OCI-LY3 (cell line): ENCODE measurements around the gene MFRP.
A peak's percentile ranks its signal among the peaks of the same experiment; 100 is the strongest.

Experiments
- H2AFZ ChIP-seq: fragments of 200-600, 300-600 bp; shearing (Covaris generic); 2 replicates; pipeline ENCODE4 v1.6.0; 2014; ENCODE audit warnings: antibody characterized with exemption, low read depth, low read length
- H3K27ac ChIP-seq: fragments of 200-600, 300-600 bp; sonication (generic); 2 replicates; pipeline ENCODE4 v1.5.1; 2014; ENCODE audit warnings: mild to moderate bottlenecking, low read length, moderate library complexity, mixed read lengths
- H3K27me3 ChIP-seq: fragments of 200-600, 300-600 bp; sonication (generic); 2 replicates; pipeline ENCODE4 v1.6.1; 2014; ENCODE audit warnings: low read depth, low read length, mixed read lengths
- H3K36me3 ChIP-seq: fragments of 200-600, 300-600 bp; sonication (generic); replicated peaks from 2 replicates; pipeline ENCODE3; 2014; ENCODE audit warnings: low read depth, low read length, mixed read lengths
- H3K4me1 ChIP-seq: fragments of 300-600, 200-600 bp; sonication (generic); 2 replicates; pipeline ENCODE4 v1.6.1; 2014; ENCODE audit warnings: low read length, mixed read lengths
- H3K4me2 ChIP-seq: fragments of 200-600, 300-600 bp; sonication (generic); 2 replicates; pipeline ENCODE4 v1.6.1; 2014; ENCODE audit warnings: low read length, mixed read lengths
- H3K4me3 ChIP-seq: fragments of 300-600, 200-600 bp; sonication (generic); 2 replicates; pipeline ENCODE4 v1.5.1; 2014; ENCODE audit warnings: antibody characterized with exemption, mild to moderate bottlenecking, low read length, moderate library complexity
- H3K79me2 ChIP-seq: fragments of 300-600, 200-600 bp; shearing (Covaris generic); 2 replicates; pipeline ENCODE4 v1.6.1; 2014; ENCODE audit warnings: mild to moderate bottlenecking, low read length, mixed read lengths
- H3K9ac ChIP-seq: fragments of 300-600, 200-600 bp; shearing (Covaris generic); 2 replicates; pipeline ENCODE4 v1.6.0; 2014; ENCODE audit warnings: mild to moderate bottlenecking, low read length, moderate library complexity
- H3K9me3 ChIP-seq: fragments of 200-600, 300-600 bp; shearing (Covaris generic); 2 replicates; pipeline ENCODE4 v1.6.1; 2014; ENCODE audit warnings: low read length, mixed read lengths; ENCODE audit not compliant: insufficient read depth
- H4K20me1 ChIP-seq: fragments of 200-600, 300-600 bp; sonication (generic); 2 replicates; pipeline ENCODE4 v1.6.1; 2016; ENCODE audit warnings: low read length, mixed read lengths; ENCODE audit not compliant: insufficient read depth
- EZH2phosphoT487 ChIP-seq: fragments of 200-600 bp; shearing (Covaris generic); IDR thresholded peaks from 2 replicates; pipeline ENCODE4 v1.6.1; 2018; ENCODE audit warnings: antibody characterized with exemption, mixed run types, low read depth
- TF ChIP-seq, protein P1 (sequence below): fragments of 200-600, 300-600 bp; sonication (generic); IDR thresholded peaks from 2 replicates; pipeline ENCODE4 v1.5.1; 2014; ENCODE audit warnings: antibody characterized with exemption, low read length, low read depth

The MFRP gene

DNA sequence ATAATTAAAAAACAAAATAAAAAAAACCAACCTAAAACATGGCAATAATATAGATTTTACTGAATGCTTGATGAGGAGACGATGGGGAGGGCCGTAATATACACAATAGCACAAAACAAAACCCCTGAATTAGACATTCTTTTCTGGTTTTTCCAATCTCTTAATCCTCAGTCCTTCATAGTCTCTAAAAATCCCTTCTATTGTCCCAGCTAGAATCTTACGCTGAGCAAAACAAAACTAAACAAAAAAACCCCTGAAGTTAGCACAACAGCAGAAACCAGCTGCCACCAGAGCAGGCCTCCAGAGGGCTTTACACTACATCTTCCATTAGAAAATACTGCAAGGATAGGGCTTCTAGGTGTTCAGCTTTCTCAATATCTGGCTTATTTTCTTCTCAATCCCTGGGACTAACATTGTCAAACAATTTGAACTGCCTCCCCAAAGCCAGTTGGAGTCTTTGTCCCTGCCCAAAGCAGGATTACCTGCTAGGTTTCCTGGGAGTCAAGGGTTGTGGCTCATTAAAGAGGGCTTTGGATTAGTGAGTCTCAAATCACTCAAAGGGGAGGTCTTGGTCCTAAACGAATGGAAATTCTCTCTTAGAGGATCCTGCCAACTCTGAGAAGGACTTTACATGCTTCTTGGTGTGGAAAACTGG, 14.3 kb downstream of the MFRP start:
- Histone ChIP-seq H3K27ac (no peak overlapping the region), H3K4me1 (peaks cover 12% of the 10 kb centered on the region), H2AFZ (peak overlapping the region; percentile 36; the same call in 1 of the 2 replicates), H3K79me2 (peaks cover 28% of the 10 kb centered on the region), H3K4me3 (no peak overlapping the region), H3K9me3 (no peaks in the 10 kb centered on the region), H3K27me3 (peaks cover 9% of the 10 kb centered on the region), H4K20me1 (no peaks in the 10 kb centered on the region; the same call in 1 of the 2 replicates), H3K9ac (no peak overlapping the region), H3K36me3 (peaks cover 9% of the 10 kb centered on the region), H3K4me2 (no peak overlapping the region)
- TF ChIP-seq, protein P1, sequence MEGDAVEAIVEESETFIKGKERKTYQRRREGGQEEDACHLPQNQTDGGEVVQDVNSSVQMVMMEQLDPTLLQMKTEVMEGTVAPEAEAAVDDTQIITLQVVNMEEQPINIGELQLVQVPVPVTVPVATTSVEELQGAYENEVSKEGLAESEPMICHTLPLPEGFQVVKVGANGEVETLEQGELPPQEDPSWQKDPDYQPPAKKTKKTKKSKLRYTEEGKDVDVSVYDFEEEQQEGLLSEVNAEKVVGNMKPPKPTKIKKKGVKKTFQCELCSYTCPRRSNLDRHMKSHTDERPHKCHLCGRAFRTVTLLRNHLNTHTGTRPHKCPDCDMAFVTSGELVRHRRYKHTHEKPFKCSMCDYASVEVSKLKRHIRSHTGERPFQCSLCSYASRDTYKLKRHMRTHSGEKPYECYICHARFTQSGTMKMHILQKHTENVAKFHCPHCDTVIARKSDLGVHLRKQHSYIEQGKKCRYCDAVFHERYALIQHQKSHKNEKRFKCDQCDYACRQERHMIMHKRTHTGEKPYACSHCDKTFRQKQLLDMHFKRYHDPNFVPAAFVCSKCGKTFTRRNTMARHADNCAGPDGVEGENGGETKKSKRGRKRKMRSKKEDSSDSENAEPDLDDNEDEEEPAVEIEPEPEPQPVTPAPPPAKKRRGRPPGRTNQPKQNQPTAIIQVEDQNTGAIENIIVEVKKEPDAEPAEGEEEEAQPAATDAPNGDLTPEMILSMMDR, result no peak
- no peak for TF ChIP-seq EZH2phosphoT487

DNA sequence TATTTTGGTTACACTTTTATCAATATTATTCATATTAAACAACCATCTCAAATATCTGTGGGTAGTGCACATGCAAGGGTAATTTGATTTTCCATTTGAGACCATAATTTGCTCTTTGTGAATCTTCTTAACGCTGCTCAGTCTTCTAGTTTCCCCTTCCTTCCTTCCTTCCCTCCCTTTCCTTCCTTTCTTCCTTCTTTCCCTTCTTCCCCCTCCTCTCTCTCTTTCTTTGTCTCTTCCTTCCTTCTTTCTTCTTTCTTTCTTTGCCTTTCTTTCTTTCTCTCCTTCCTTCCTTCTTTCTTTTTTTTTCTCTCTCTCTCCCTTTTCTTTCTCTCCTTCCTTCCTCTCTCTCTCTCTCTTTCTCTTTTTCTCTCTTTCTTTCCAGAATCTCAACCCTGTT, 16.3 kb downstream of the MFRP start:
- TF ChIP-seq EZH2phosphoT487, result no peak
- TF ChIP-seq, protein P1, result no peak
- H3K4me3 ChIP-seq, result no peak overlapping the region
- H3K27me3 ChIP-seq, result peaks cover 9% of the 10 kb centered on the region
- H3K9me3 ChIP-seq, result no peaks in the 10 kb centered on the region
- H2AFZ ChIP-seq, result no peak overlapping the region
- H4K20me1 ChIP-seq, result no peaks in the 10 kb centered on the region
- H3K27ac ChIP-seq, result no peak overlapping the region
- H3K36me3 ChIP-seq, result no peaks in the 10 kb centered on the region
- no peak overlapping the region for H3K4me2 ChIP-seq
- no peak overlapping the region for H3K9ac ChIP-seq
- H3K79me2 ChIP-seq, result peaks cover 8% of the 10 kb centered on the region
- H3K4me1 ChIP-seq, result peaks cover 8% of the 10 kb centered on the region

DNA sequence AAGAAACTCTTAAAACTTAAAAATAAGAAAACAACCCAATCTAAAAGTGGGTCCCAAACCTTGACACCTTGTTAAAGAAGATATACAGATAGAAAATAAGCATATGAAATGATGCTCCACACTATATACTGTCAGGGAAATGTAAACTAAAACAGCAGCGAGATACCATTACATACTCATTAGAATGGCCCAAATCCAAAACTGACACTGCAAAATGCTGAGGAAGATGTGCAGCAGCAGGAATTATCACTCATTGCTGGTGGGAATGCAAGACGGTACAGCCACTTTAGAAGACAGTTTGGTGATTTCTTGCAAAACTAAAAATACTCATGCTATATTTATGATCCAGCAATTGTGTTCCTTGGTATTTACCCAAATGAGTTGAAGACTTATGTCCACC, 17.2 kb downstream of the MFRP start:
- no peaks in the 10 kb centered on the region for H4K20me1 ChIP-seq
- H3K27me3 ChIP-seq, result peaks cover 9% of the 10 kb centered on the region
- H3K4me2 ChIP-seq, result no peak overlapping the region
- no peak overlapping the region for H2AFZ ChIP-seq
- H3K79me2 ChIP-seq, result no peaks in the 10 kb centered on the region
- TF ChIP-seq, protein P1, result no peak
- TF ChIP-seq EZH2phosphoT487, result no peak
- H3K4me3 ChIP-seq, result no peak overlapping the region
- no peaks in the 10 kb centered on the region for H3K36me3 ChIP-seq
- H3K9ac ChIP-seq, result no peak overlapping the region
- no peak overlapping the region for H3K27ac ChIP-seq
- H3K4me1 ChIP-seq, result peaks cover 3% of the 10 kb centered on the region; the same call in 1 of the 2 replicates
- H3K9me3 ChIP-seq, result no peaks in the 10 kb centered on the region

DNA sequence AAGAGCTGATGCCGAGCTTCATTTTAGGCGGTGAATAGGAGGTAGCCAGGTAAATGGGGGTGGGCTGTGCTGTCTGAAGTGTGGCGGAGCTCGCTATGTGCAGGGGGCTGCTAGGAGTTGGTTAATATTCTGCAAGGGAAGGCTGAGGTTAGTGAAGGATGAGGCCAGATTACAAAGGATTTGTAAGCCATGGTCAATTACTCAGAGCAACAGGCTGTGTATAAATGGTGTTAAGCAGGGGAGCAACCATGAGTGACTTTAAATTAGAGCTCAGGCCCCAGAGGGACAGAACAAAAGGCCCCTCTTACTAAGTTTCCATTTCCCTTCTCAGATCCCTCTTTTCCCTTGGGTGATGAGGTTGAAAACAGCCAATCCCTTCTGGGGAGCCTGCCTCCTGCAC, 22.3 kb downstream of the MFRP start:
- no peak overlapping the region for H3K4me3 ChIP-seq
- no peak overlapping the region for H2AFZ ChIP-seq
- H3K36me3 ChIP-seq, result no peaks in the 10 kb centered on the region
- no peak overlapping the region for H3K9ac ChIP-seq
- H3K9me3 ChIP-seq, result no peaks in the 10 kb centered on the region
- TF ChIP-seq, protein P1, result no peak
- peaks cover 29% of the 10 kb centered on the region for H3K4me1 ChIP-seq
- no peaks in the 10 kb centered on the region for H4K20me1 ChIP-seq
- no peaks in the 10 kb centered on the region; the same call in 1 of the 2 replicates for H3K27me3 ChIP-seq
- no peak overlapping the region for H3K4me2 ChIP-seq
- H3K27ac ChIP-seq, result no peak overlapping the region
- no peaks in the 10 kb centered on the region for H3K79me2 ChIP-seq
